Measurements from ENCODE around the gene PF4V1.
A peak's percentile ranks its signal among the peaks of the same experiment; 100 is the strongest.

Gene PF4V1

GRCh38 chr4:73872316-73873108, 19.4 kb downstream of the PF4V1 start:
- CTCF ChIA-PET = interaction anchor here (0.7 to 1.3 kb wide), 4 partner anchors 9 to 238 kb away, joined by 3 read pairs; no protein-coding TSS in a partner anchor
- no CpG with 5 or more reads among the region's 2 CpGs for WGBS (ENCODE audit: insufficient coverage)
- Histone ChIP-seq H3K9me3 (ENCODE audit: control extremely low read depth in 1 of 5, control insufficient read depth in 4 of 5, insufficient read depth in 2 of 5, low read depth in 1 of 5, low read length in 4 of 5) (no peaks in the 10 kb centered on the region), H3K4me1 (ENCODE audit: control extremely low read depth in 1 of 4, control insufficient read depth in 4 of 4, insufficient read depth in 4 of 4, low read length in 3 of 4) (peaks cover 8 to 25% (median 17%) of the 10 kb centered on the region in 4 experiments), H3K4me3 (ENCODE audit: control insufficient read depth in 1 of 7, extremely low read depth in 1 of 7, insufficient read depth in 4 of 7, low read depth in 2 of 7, low read length in 6 of 7) (no peak overlapping the region), H3K27ac (ENCODE audit: insufficient read depth in 1 of 2, low read depth in 1 of 2, low read length in 2 of 2, poor library complexity in 1 of 2, severe bottlenecking in 2 of 2) (no peak overlapping the region), H3K36me3 (ENCODE audit: control insufficient read depth in 4 of 4, insufficient read depth in 4 of 4, low read length in 3 of 4) (no peaks in the 10 kb centered on the region), H3K27me3 (replicated peaks in 2 of 5; ENCODE audit: control insufficient read depth in 4 of 5, insufficient read depth in 5 of 5, low read length in 4 of 5) (peaks cover 0 to 8% (median 0%) of the 10 kb centered on the region in 5 experiments)
- peak; percentile 29 to 60 (median 52) for DNase-seq
- POLR2A ChIA-PET = no interaction called here

- ChIA-PET CTCF (no interaction called here), POLR2A (no interaction called here)
- Histone ChIP-seq H3K36me3 (ENCODE audit: control insufficient read depth in 4 of 4, insufficient read depth in 4 of 4, low read length in 3 of 4) (no peaks in the 10 kb centered on the region), H3K4me3 (ENCODE audit: control insufficient read depth in 1 of 7, extremely low read depth in 1 of 7, insufficient read depth in 4 of 7, low read depth in 2 of 7, low read length in 6 of 7) (no peak overlapping the region), H3K27ac (ENCODE audit: insufficient read depth in 1 of 2, low read depth in 1 of 2, low read length in 2 of 2, poor library complexity in 1 of 2, severe bottlenecking in 2 of 2) (no peak overlapping the region), H3K9me3 (ENCODE audit: control extremely low read depth in 1 of 5, control insufficient read depth in 4 of 5, insufficient read depth in 2 of 5, low read depth in 1 of 5, low read length in 4 of 5) (no peaks in the 10 kb centered on the region), H3K4me1 (ENCODE audit: control extremely low read depth in 1 of 4, control insufficient read depth in 4 of 4, insufficient read depth in 4 of 4, low read length in 3 of 4) (peaks cover 8 to 17% (median 12%) of the 10 kb centered on the region in 4 experiments), H3K27me3 (replicated peaks in 2 of 5; ENCODE audit: control insufficient read depth in 4 of 5, insufficient read depth in 5 of 5, low read length in 4 of 5) (peaks cover 0 to 8% (median 0%) of the 10 kb centered on the region in 5 experiments)
- WGBS (ENCODE audit: insufficient coverage) = 80% methylated on average over 1 of the region's 2 CpGs
- no peak for DNase-seq
Measured at GRCh38 chr4:73874386-73874785, 21.3 kb downstream of the PF4V1 start.

GRCh38 chr4:73875401-73875800, 22.3 kb downstream of the PF4V1 start:
- Histone ChIP-seq H3K36me3 (ENCODE audit: control insufficient read depth in 4 of 4, insufficient read depth in 4 of 4, low read length in 3 of 4) (no peaks in the 10 kb centered on the region), H3K4me3 (ENCODE audit: control insufficient read depth in 1 of 7, extremely low read depth in 1 of 7, insufficient read depth in 4 of 7, low read depth in 2 of 7, low read length in 6 of 7) (no peak overlapping the region), H3K27ac (ENCODE audit: insufficient read depth in 1 of 2, low read depth in 1 of 2, low read length in 2 of 2, poor library complexity in 1 of 2, severe bottlenecking in 2 of 2) (no peak overlapping the region), H3K9me3 (ENCODE audit: control extremely low read depth in 1 of 5, control insufficient read depth in 4 of 5, insufficient read depth in 2 of 5, low read depth in 1 of 5, low read length in 4 of 5) (no peaks in the 10 kb centered on the region), H3K27me3 (replicated peaks in 2 of 5; ENCODE audit: control insufficient read depth in 4 of 5, insufficient read depth in 5 of 5, low read length in 4 of 5) (no peaks in the 10 kb centered on the region), H3K4me1 (ENCODE audit: control extremely low read depth in 1 of 4, control insufficient read depth in 4 of 4, insufficient read depth in 4 of 4, low read length in 3 of 4) (peaks cover 7 to 10% (median 8%) of the 10 kb centered on the region in 4 experiments)
- WGBS (ENCODE audit: insufficient coverage) = no CpG with 5 or more reads among the region's 1 CpG
- DNase-seq = no peak
- CTCF ChIA-PET = interaction anchor here (0.7 kb wide), 2 partner anchors 11 to 259 kb away, joined by 3 read pairs; no protein-coding TSS in a partner anchor
- POLR2A ChIA-PET = no interaction called here

GRCh38 chr4:73883306-73883705, 30.2 kb downstream of the PF4V1 start:
- Histone ChIP-seq H3K36me3 (ENCODE audit: control insufficient read depth in 4 of 4, insufficient read depth in 4 of 4, low read length in 3 of 4) (no peaks in the 10 kb centered on the region), H3K4me3 (ENCODE audit: control insufficient read depth in 1 of 7, extremely low read depth in 1 of 7, insufficient read depth in 4 of 7, low read depth in 2 of 7, low read length in 6 of 7) (no peak overlapping the region), H3K27me3 (replicated peaks in 2 of 5; ENCODE audit: control insufficient read depth in 4 of 5, insufficient read depth in 5 of 5, low read length in 4 of 5) (no peaks in the 10 kb centered on the region), H3K4me1 (ENCODE audit: control extremely low read depth in 1 of 4, control insufficient read depth in 4 of 4, insufficient read depth in 4 of 4, low read length in 3 of 4) (peaks cover 0 to 6% (median 3%) of the 10 kb centered on the region in 4 experiments), H3K27ac (ENCODE audit: insufficient read depth in 1 of 2, low read depth in 1 of 2, low read length in 2 of 2, poor library complexity in 1 of 2, severe bottlenecking in 2 of 2) (no peak overlapping the region), H3K9me3 (ENCODE audit: control extremely low read depth in 1 of 5, control insufficient read depth in 4 of 5, insufficient read depth in 2 of 5, low read depth in 1 of 5, low read length in 4 of 5) (no peaks in the 10 kb centered on the region)
- peak in 2 of 3 donors; percentile 58 to 72 for DNase-seq
- POLR2A ChIA-PET = no interaction called here
- WGBS (ENCODE audit: insufficient coverage) = 33% methylated on average over 1 of the region's 1 CpG
- CTCF ChIA-PET = no interaction called here

- Histone ChIP-seq H3K4me1 (ENCODE audit: control extremely low read depth in 1 of 4, control insufficient read depth in 4 of 4, insufficient read depth in 4 of 4, low read length in 3 of 4) (peaks cover 0 to 6% (median 3%) of the 10 kb centered on the region in 4 experiments), H3K4me3 (ENCODE audit: control insufficient read depth in 1 of 7, extremely low read depth in 1 of 7, insufficient read depth in 4 of 7, low read depth in 2 of 7, low read length in 6 of 7) (no peak overlapping the region), H3K27ac (ENCODE audit: insufficient read depth in 1 of 2, low read depth in 1 of 2, low read length in 2 of 2, poor library complexity in 1 of 2, severe bottlenecking in 2 of 2) (no peak overlapping the region), H3K27me3 (replicated peaks in 2 of 5; ENCODE audit: control insufficient read depth in 4 of 5, insufficient read depth in 5 of 5, low read length in 4 of 5) (no peaks in the 10 kb centered on the region), H3K9me3 (ENCODE audit: control extremely low read depth in 1 of 5, control insufficient read depth in 4 of 5, insufficient read depth in 2 of 5, low read depth in 1 of 5, low read length in 4 of 5) (no peaks in the 10 kb centered on the region), H3K36me3 (ENCODE audit: control insufficient read depth in 4 of 4, insufficient read depth in 4 of 4, low read length in 3 of 4) (no peaks in the 10 kb centered on the region)
- no peak for DNase-seq
- POLR2A ChIA-PET = no interaction called here
- CTCF ChIA-PET = no interaction called here
- WGBS (ENCODE audit: insufficient coverage) = 91% methylated on average over 2 of the region's 4 CpGs
Measured at GRCh38 chr4:73885574-73886267, 32.6 kb downstream of the PF4V1 start.

GRCh38 chr4:73891326-73891725, 38.2 kb downstream of the PF4V1 start:
- Histone ChIP-seq H3K27ac (ENCODE audit: insufficient read depth in 1 of 2, low read depth in 1 of 2, low read length in 2 of 2, poor library complexity in 1 of 2, severe bottlenecking in 2 of 2) (no peak overlapping the region), H3K4me3 (ENCODE audit: control insufficient read depth in 1 of 7, extremely low read depth in 1 of 7, insufficient read depth in 4 of 7, low read depth in 2 of 7, low read length in 6 of 7) (no peak overlapping the region), H3K4me1 (ENCODE audit: control extremely low read depth in 1 of 4, control insufficient read depth in 4 of 4, insufficient read depth in 4 of 4, low read length in 3 of 4) (peaks cover 0 to 7% (median 2%) of the 10 kb centered on the region in 4 experiments), H3K9me3 (ENCODE audit: control extremely low read depth in 1 of 5, control insufficient read depth in 4 of 5, insufficient read depth in 2 of 5, low read depth in 1 of 5, low read length in 4 of 5) (no peaks in the 10 kb centered on the region), H3K27me3 (replicated peaks in 2 of 5; ENCODE audit: control insufficient read depth in 4 of 5, insufficient read depth in 5 of 5, low read length in 4 of 5) (no peaks in the 10 kb centered on the region), H3K36me3 (ENCODE audit: control insufficient read depth in 4 of 4, insufficient read depth in 4 of 4, low read length in 3 of 4) (no peaks in the 10 kb centered on the region)
- CTCF ChIA-PET = no interaction called here
- POLR2A ChIA-PET = no interaction called here
- DNase-seq = no peak
- 73% methylated on average over 2 of the region's 4 CpGs for WGBS (ENCODE audit: insufficient coverage)

Measured in common myeloid progenitor, CD34-positive (primary cell).